ENCODE data around the gene FOXP3.

FOXP3 gene

GRCh38 chrX:49214416-49214815, 50.1 kb downstream of the FOXP3 start:
- Histone ChIP-seq H3K4me1 (ENCODE audit: insufficient read depth, low read length) (no peaks in the 10 kb centered on the region), H3K36me3 (ENCODE audit: insufficient read depth, low read length) (no peaks in the 10 kb centered on the region), H3K9me3 (ENCODE audit: low read length) (no peaks in the 10 kb centered on the region), H3K27me3 (ENCODE audit: insufficient read depth, low read length) (peaks cover 2% of the 10 kb centered on the region), H2AFZ (ENCODE audit: low read depth, low read length) (no peak overlapping the region), H3K4me3 (ENCODE audit: low read length) (no peak overlapping the region)

- no peaks in the 10 kb centered on the region for H3K4me1 ChIP-seq (ENCODE audit: insufficient read depth, low read length)
- no peaks in the 10 kb centered on the region for H3K9me3 ChIP-seq (ENCODE audit: low read length)
- no peaks in the 10 kb centered on the region for H3K36me3 ChIP-seq (ENCODE audit: insufficient read depth, low read length)
- peaks cover under 1% of the 10 kb centered on the region for H3K27me3 ChIP-seq (ENCODE audit: insufficient read depth, low read length)
- H2AFZ ChIP-seq (ENCODE audit: low read depth, low read length): no peak overlapping the region
- H3K4me3 ChIP-seq (ENCODE audit: low read length): no peak overlapping the region
These were observed 51.6 kb downstream of the FOXP3 start for GRCh38 chrX:49212861-49213260.

- no peaks in the 10 kb centered on the region for H3K4me1 ChIP-seq (ENCODE audit: insufficient read depth, low read length)
- H3K4me3 ChIP-seq (ENCODE audit: low read length): no peak overlapping the region
- no peak overlapping the region for H2AFZ ChIP-seq (ENCODE audit: low read depth, low read length)
- no peaks in the 10 kb centered on the region for H3K27me3 ChIP-seq (ENCODE audit: insufficient read depth, low read length)
- no peaks in the 10 kb centered on the region for H3K9me3 ChIP-seq (ENCODE audit: low read length)
- H3K36me3 ChIP-seq (ENCODE audit: insufficient read depth, low read length): no peaks in the 10 kb centered on the region
These were observed 52.3 kb downstream of the FOXP3 start for GRCh38 chrX:49212209-49212608.

- Histone ChIP-seq H3K36me3 (ENCODE audit: insufficient read depth, low read length) (no peaks in the 10 kb centered on the region), H3K27me3 (ENCODE audit: insufficient read depth, low read length) (no peaks in the 10 kb centered on the region), H3K4me3 (ENCODE audit: low read length) (no peak overlapping the region), H3K4me1 (ENCODE audit: insufficient read depth, low read length) (no peaks in the 10 kb centered on the region), H3K9me3 (ENCODE audit: low read length) (no peaks in the 10 kb centered on the region), H2AFZ (ENCODE audit: low read depth, low read length) (no peak overlapping the region)
These were observed 53.4 kb downstream of the FOXP3 start for GRCh38 chrX:49211074-49211473.

- no peaks in the 10 kb centered on the region for H3K9me3 ChIP-seq (ENCODE audit: low read length)
These were observed 54.1 kb downstream of the FOXP3 start for GRCh38 chrX:49210406-49210805.

GRCh38 chrX:49209434-49210251, 54.9 kb downstream of the FOXP3 start:
- Histone ChIP-seq H3K9me3 (ENCODE audit: low read length) (no peaks in the 10 kb centered on the region), H3K36me3 (ENCODE audit: insufficient read depth, low read length) (no peaks in the 10 kb centered on the region), H3K27me3 (ENCODE audit: insufficient read depth, low read length) (peaks cover 3% of the 10 kb centered on the region), H2AFZ (ENCODE audit: low read depth, low read length) (no peak overlapping the region), H3K4me1 (ENCODE audit: insufficient read depth, low read length) (no peaks in the 10 kb centered on the region), H3K4me3 (ENCODE audit: low read length) (no peak overlapping the region)

More at GRCh38 chrX:49210406-49210805, 54.1 kb downstream of the FOXP3 start:
- Histone ChIP-seq H3K27me3 (ENCODE audit: insufficient read depth, low read length) (no peaks in the 10 kb centered on the region), H3K4me1 (ENCODE audit: insufficient read depth, low read length) (no peaks in the 10 kb centered on the region), H2AFZ (ENCODE audit: low read depth, low read length) (no peak overlapping the region), H3K36me3 (ENCODE audit: insufficient read depth, low read length) (no peaks in the 10 kb centered on the region), H3K4me3 (ENCODE audit: low read length) (no peak overlapping the region)

- Histone ChIP-seq H2AFZ (ENCODE audit: low read depth, low read length) (no peak overlapping the region), H3K9me3 (ENCODE audit: low read length) (no peaks in the 10 kb centered on the region), H3K4me3 (ENCODE audit: low read length) (no peak overlapping the region), H3K36me3 (ENCODE audit: insufficient read depth, low read length) (no peaks in the 10 kb centered on the region), H3K4me1 (ENCODE audit: insufficient read depth, low read length) (no peaks in the 10 kb centered on the region), H3K27me3 (ENCODE audit: insufficient read depth, low read length) (peaks cover 11% of the 10 kb centered on the region)
These were observed 56.1 kb downstream of the FOXP3 start for GRCh38 chrX:49208399-49208798.

GRCh38 chrX:49206543-49206942, 58.0 kb downstream of the FOXP3 start:
- no peaks in the 10 kb centered on the region for H3K4me1 ChIP-seq (ENCODE audit: insufficient read depth, low read length)
- no peak overlapping the region for H3K4me3 ChIP-seq (ENCODE audit: low read length)
- no peaks in the 10 kb centered on the region for H3K36me3 ChIP-seq (ENCODE audit: insufficient read depth, low read length)
- H3K27me3 ChIP-seq (ENCODE audit: insufficient read depth, low read length): peaks cover 11% of the 10 kb centered on the region
- no peak overlapping the region for H2AFZ ChIP-seq (ENCODE audit: low read depth, low read length)
- no peaks in the 10 kb centered on the region for H3K9me3 ChIP-seq (ENCODE audit: low read length)

- no peaks in the 10 kb centered on the region for H3K9me3 ChIP-seq (ENCODE audit: low read length)
- no peaks in the 10 kb centered on the region for H3K4me1 ChIP-seq (ENCODE audit: insufficient read depth, low read length)
- H3K27me3 ChIP-seq (ENCODE audit: insufficient read depth, low read length): peaks cover 11% of the 10 kb centered on the region
- no peak overlapping the region for H2AFZ ChIP-seq (ENCODE audit: low read depth, low read length)
- H3K36me3 ChIP-seq (ENCODE audit: insufficient read depth, low read length): no peaks in the 10 kb centered on the region
- no peak overlapping the region for H3K4me3 ChIP-seq (ENCODE audit: low read length)
These were observed 59.1 kb downstream of the FOXP3 start for GRCh38 chrX:49205443-49205842.

- Histone ChIP-seq H3K27me3 (ENCODE audit: insufficient read depth, low read length) (peaks cover 11% of the 10 kb centered on the region), H3K36me3 (ENCODE audit: insufficient read depth, low read length) (no peaks in the 10 kb centered on the region), H3K4me1 (ENCODE audit: insufficient read depth, low read length) (no peaks in the 10 kb centered on the region), H3K4me3 (ENCODE audit: low read length) (no peak overlapping the region), H3K9me3 (ENCODE audit: low read length) (no peaks in the 10 kb centered on the region), H2AFZ (ENCODE audit: low read depth, low read length) (no peak overlapping the region)
These were observed 59.8 kb downstream of the FOXP3 start for GRCh38 chrX:49204709-49205108.

GRCh38 chrX:49204017-49204416, 60.5 kb downstream of the FOXP3 start:
- no peak overlapping the region for H3K4me3 ChIP-seq (ENCODE audit: low read length)
- H3K27me3 ChIP-seq (ENCODE audit: insufficient read depth, low read length): peaks cover 11% of the 10 kb centered on the region
- no peaks in the 10 kb centered on the region for H3K36me3 ChIP-seq (ENCODE audit: insufficient read depth, low read length)
- H2AFZ ChIP-seq (ENCODE audit: low read depth, low read length): no peak overlapping the region
- H3K9me3 ChIP-seq (ENCODE audit: low read length): no peaks in the 10 kb centered on the region
- no peaks in the 10 kb centered on the region for H3K4me1 ChIP-seq (ENCODE audit: insufficient read depth, low read length)

- H3K4me3 ChIP-seq (ENCODE audit: low read length): no peak overlapping the region
- no peak overlapping the region for H2AFZ ChIP-seq (ENCODE audit: low read depth, low read length)
- H3K27me3 ChIP-seq (ENCODE audit: insufficient read depth, low read length): peaks cover 11% of the 10 kb centered on the region
- H3K9me3 ChIP-seq (ENCODE audit: low read length): no peaks in the 10 kb centered on the region
- H3K4me1 ChIP-seq (ENCODE audit: insufficient read depth, low read length): no peaks in the 10 kb centered on the region
- H3K36me3 ChIP-seq (ENCODE audit: insufficient read depth, low read length): no peaks in the 10 kb centered on the region
These were observed 61.0 kb downstream of the FOXP3 start for GRCh38 chrX:49203536-49203935.

GRCh38 chrX:49202022-49202421, 62.5 kb downstream of the FOXP3 start:
- no peaks in the 10 kb centered on the region for H3K9me3 ChIP-seq (ENCODE audit: low read length)
- H3K4me3 ChIP-seq (ENCODE audit: low read length): no peak overlapping the region
- no peaks in the 10 kb centered on the region for H3K4me1 ChIP-seq (ENCODE audit: insufficient read depth, low read length)
- no peaks in the 10 kb centered on the region for H3K36me3 ChIP-seq (ENCODE audit: insufficient read depth, low read length)
- no peak overlapping the region for H2AFZ ChIP-seq (ENCODE audit: low read depth, low read length)
- H3K27me3 ChIP-seq (ENCODE audit: insufficient read depth, low read length): peaks cover 11% of the 10 kb centered on the region

Measured in neuron (in vitro differentiated cells).